ENCODE data around the gene PDE4B.

- TF ChIP-seq CTCF (IDR thresholded peaks at IDR 0.05) (no peak), EP300 (IDR thresholded peaks at IDR 0.05) (no peak)
Measured at GRCh38 chr1:66350001-66350547, 557.4 kb downstream of the PDE4B start.
